Measurements from ENCODE around the gene ABLIM3.

The ABLIM3 gene

GRCh38 chr5:149141224-149141956 is at the start of gene ABLIM3:
TSS of gene ABLIM3 (plus strand) at chr5:149141493. CDS start at chr5:149142096, 603 bp downstream.
- DNase-seq (ENCODE audit: low read depth in 2 of 2): peak; percentile 44 to 62

GRCh38 chr5:149093625-149094024 is 47.7 kb upstream of the ABLIM3 start:
- no peak for DNase-seq (ENCODE audit: low read depth in 2 of 2)

GRCh38 chr5:149094996-149095395 is 46.3 kb upstream of the ABLIM3 start:
- no peak for DNase-seq (ENCODE audit: low read depth in 2 of 2)

DNA sequence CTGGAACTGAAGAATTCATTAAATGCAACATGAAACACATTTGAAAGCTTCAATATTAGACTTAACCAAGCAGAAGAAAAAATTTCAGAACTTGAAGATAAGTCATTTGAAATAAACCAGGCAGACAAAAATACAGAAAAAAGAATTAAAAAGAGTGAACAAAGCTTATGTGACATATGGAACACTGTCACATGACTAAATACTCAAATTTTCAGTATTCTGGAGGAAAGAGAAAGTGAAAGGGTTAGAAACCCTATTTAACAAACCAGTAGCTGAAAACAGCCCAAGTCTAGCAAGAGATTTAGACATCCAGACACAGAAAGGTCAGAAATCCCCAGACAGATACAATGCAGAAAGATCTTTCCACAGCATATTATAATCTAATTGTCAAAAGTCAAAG is 41.4 kb upstream of the ABLIM3 start:
- DNase-seq (ENCODE audit: low read depth in 2 of 2): no peak

GRCh38 chr5:149100331-149100730 is 41.0 kb upstream of the ABLIM3 start:
- no peak for DNase-seq (ENCODE audit: low read depth in 2 of 2)

DNA sequence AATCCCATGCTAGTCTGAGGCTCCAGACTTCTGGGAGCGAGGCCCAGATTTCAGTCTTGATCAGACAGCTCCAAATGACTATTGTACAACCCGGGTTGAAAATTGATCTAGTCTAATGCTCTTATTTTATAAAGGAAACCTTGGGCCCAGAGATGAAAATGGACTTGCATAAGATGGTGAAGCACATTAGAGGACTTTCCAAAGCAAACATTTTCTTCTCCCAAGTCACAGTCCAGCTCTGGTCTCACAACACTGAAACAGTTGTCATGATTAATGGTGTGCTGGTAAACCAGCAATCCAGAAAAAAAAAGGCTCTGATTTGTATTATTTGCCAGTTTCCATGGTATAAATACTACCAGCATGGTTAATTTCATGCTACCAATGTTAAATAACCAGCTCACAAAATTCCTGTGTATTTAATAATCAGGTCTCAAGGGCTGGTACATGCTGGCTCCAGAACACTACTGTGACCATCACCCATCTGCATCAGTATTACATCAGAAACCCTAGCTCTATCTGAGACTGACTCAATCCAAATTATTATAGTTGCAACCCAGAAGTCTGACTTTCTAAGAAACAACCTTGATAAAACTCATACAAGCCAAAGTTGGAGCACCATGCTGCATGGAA is 32.5 kb upstream of the ABLIM3 start:
- DNase-seq (ENCODE audit: low read depth in 2 of 2): no peak

GRCh38 chr5:149110406-149110805 is 30.9 kb upstream of the ABLIM3 start:
- DNase-seq (ENCODE audit: low read depth in 2 of 2): no peak

GRCh38 chr5:149113669-149114068 is 27.6 kb upstream of the ABLIM3 start:
- no peak for DNase-seq (ENCODE audit: low read depth in 2 of 2)

DNA sequence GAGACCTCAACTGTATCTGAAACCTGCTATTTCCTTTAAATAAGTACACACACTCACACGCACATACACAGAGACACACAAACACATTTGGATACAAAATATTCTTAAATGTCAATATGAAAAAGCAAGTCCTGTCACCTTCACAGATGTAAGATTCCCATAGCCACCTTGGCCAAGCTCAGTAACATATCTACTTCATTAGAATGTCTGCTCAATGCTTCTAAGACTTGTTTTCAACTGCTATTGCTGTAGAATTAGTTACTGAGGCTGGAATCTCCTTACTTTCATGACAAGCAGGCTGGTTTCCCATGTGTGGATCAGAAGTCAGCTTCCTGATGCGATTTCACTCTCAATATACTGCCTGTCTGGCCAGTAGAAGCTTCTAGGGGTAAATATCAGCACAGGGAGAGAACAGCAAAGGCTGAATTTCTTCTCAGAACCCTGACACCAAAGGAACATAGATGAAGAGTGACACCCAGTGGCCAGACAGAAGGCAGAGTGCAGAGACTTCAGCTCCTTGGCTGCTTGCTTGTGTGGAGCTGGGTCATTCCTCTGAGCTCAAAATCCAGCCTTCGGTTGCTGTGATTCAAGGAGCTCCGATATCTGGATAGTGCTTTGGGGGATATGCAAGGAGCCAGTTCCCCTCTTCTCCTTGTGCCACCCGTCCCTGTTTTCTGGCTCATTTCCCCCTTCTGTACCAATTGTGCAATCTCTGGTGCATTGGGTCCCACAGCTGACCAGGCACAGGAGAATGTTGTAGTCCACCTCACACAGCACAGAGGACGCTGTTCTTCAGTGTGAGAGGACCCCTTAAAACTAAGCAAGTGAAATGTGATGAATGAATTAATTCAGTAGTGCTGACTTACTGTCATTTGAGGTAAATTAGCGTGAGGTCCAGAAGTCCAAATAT is 26.6 kb upstream of the ABLIM3 start:
- DNase-seq (ENCODE audit: low read depth in 2 of 2): peak in 1 of 2 donors; percentile 9

DNA sequence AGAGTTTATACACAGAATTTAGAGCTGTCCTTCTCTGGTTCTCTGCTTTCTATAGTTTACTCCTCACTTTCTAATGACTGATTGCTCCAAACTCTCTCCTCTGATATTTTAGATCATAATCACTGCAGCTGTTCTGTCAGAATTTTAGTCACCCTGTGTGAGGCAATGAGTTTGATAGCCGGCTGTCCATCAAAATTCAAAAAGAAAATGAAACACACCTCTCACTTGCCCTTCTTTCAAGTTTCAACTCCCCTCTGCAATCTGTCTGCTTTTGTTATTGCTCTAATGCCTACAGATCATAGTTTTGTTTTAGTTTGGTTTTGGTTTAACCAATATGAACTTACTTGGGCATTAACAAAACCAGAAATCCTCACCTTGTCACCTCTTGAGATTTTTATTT is 23.3 kb upstream of the ABLIM3 start:
- no peak for DNase-seq (ENCODE audit: low read depth in 2 of 2)

GRCh38 chr5:149118463-149118862 is 22.8 kb upstream of the ABLIM3 start:
- no peak for DNase-seq (ENCODE audit: low read depth in 2 of 2)

- no peak for DNase-seq (ENCODE audit: low read depth in 2 of 2)
These were observed 20.1 kb upstream of the ABLIM3 start for GRCh38 chr5:149121145-149121544.

- no peak for DNase-seq (ENCODE audit: low read depth in 2 of 2)
These were observed 18.1 kb upstream of the ABLIM3 start for GRCh38 chr5:149123211-149123610.

GRCh38 chr5:149125386-149125891 is 15.9 kb upstream of the ABLIM3 start:
- DNase-seq (ENCODE audit: low read depth in 2 of 2): no peak

- no peak for DNase-seq (ENCODE audit: low read depth in 2 of 2)
These were observed 14.4 kb upstream of the ABLIM3 start for GRCh38 chr5:149126906-149127305.

DNA sequence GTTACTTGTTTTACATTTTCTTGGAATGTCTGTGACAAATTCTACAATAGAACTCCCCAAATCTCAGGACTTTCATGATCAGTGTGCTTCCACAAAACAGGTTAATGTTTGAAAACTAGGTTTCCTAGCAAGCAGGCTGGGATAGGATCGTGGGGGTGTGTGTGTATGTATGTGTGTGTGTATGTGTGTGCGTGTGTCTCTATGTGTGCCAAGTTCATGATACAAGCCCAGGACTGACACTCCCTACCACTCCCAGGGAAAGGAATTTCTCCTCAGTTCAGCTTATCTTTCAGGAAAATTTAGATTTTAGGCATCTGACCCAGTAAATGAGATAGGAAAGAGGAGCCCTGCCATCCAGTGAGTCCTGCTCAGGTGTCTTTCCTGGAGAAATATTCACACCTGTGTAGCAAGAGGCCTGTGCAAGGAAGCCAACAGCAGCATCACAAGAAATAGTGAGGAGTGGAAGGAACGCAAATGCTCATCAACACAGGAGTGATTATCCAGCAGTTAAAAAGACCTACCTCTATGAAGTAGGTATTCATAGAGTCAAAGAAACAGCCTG is 13.8 kb upstream of the ABLIM3 start:
- no peak for DNase-seq (ENCODE audit: low read depth in 2 of 2)

- no peak for DNase-seq (ENCODE audit: low read depth in 2 of 2)
These were observed 13.0 kb upstream of the ABLIM3 start for GRCh38 chr5:149128023-149128875.

- no peak for DNase-seq (ENCODE audit: low read depth in 2 of 2)
These were observed 12.1 kb upstream of the ABLIM3 start for GRCh38 chr5:149129181-149129580.

DNA sequence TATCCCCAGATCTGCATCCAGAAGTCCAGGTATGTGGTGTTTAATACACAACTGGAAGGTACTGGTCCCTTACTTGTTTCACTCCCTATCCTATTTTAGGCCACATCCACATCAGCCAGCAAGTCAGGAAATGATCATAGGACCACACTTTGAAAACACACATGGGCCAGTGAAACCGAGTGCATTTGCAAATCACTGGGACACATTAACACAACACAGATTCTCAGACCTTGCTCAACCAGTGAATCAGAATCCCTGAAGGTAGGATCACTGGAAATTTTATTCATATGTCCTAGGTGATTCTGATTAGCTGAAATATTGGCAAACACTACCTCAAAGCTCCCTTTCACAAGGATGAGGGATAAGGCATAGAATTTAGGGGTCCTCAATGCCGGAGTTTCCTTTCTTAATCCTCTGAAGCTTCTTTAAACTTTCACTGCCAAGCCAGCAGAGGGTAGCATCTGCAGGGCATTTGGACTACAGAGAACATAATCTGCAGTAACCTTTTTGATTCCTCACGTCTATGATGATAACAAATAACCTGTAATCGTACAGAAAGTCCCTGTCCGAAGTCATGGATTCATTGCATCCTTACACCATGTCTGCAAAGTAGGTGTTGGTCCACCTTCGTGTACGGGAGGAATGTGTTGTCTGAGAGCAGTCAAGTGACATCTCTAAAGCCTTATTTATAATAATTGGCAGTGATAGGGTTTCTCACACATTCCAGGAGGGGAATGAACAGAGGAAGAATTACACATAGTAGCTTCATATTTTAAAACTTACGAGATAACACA is 11.0 kb upstream of the ABLIM3 start:
- no peak for DNase-seq (ENCODE audit: low read depth in 2 of 2)

- no peak for DNase-seq (ENCODE audit: low read depth in 2 of 2)
These were observed 8.8 kb upstream of the ABLIM3 start for GRCh38 chr5:149132474-149132873.

Measured in stimulated activated CD8-positive, alpha-beta memory T cell treated with anti-CD3 and anti-CD28 coated beads, Interleukin-2, amount 100 ng/mL, for 48 hours (primary cell).